GM13977 (cell line): ENCODE data around the gene DUOX1.

Experiments used
- DNase-seq: peaks from one replicate; pipeline ENCODE4 v3.0.0; 2012; ENCODE audit warnings: low spot score
- in situ Hi-C: fragments of 300-500 bp; cut with MboI; formaldehyde crosslinking; loops from one replicate; pipeline ENCODE4 v1.12.0; 2022; ENCODE audit warnings: low sequenced_read_pairs, low pct_unique_long_range_greater_than_20kb, mixed read lengths, inconsistent platforms; ENCODE audit not compliant: unreplicated experiment
- TF ChIP-seq, protein P1 (sequence below): IDR thresholded peaks from 2 replicates; pipeline ENCODE4 v1.5.1; 2012; ENCODE audit warnings: mild to moderate bottlenecking, control low read depth; ENCODE audit not compliant: insufficient read depth; ENCODE audit errors: extremely low read depth, missing control alignments

The DUOX1 gene

DNA sequence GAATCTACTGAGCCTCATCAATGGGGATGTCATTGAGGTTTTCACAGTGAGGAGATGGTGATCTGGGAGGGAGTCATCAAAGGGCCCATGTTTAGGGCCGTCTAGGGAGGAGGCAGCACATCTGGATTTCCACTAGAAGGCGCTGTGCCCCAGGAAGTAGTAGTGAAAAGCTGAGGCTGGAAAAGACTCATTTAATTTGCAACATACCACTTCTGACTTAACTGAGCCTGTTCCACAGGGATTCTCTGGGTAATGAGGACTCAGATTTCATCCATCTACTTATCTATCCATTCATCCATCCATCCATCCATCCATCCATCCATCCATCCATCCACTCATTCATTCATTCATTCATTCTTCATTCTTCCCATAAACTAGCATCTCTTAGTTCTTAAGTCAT, 75.4 kb downstream of the DUOX1 start:
- TF ChIP-seq, protein P1, sequence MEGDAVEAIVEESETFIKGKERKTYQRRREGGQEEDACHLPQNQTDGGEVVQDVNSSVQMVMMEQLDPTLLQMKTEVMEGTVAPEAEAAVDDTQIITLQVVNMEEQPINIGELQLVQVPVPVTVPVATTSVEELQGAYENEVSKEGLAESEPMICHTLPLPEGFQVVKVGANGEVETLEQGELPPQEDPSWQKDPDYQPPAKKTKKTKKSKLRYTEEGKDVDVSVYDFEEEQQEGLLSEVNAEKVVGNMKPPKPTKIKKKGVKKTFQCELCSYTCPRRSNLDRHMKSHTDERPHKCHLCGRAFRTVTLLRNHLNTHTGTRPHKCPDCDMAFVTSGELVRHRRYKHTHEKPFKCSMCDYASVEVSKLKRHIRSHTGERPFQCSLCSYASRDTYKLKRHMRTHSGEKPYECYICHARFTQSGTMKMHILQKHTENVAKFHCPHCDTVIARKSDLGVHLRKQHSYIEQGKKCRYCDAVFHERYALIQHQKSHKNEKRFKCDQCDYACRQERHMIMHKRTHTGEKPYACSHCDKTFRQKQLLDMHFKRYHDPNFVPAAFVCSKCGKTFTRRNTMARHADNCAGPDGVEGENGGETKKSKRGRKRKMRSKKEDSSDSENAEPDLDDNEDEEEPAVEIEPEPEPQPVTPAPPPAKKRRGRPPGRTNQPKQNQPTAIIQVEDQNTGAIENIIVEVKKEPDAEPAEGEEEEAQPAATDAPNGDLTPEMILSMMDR, result peak; percentile 93
- DNase-seq, result peak; percentile 67
- in situ Hi-C loops, result loop anchor here (25.0 kb wide), 1 partner anchor 182 kb away; the partner anchor contains the start of gene GATM

GRCh38 chr15:45212493-45212892, 82.7 kb downstream of the DUOX1 start:
- in situ Hi-C loops, result loop anchor here (25.0 kb wide), 1 partner anchor 175 kb away; the partner anchor contains the start of gene GATM
- TF ChIP-seq, protein P1, result no peak
- DNase-seq, result no peak
